ENCODE measurements around the gene SPDYE2. TPM values are rescaled to one million over a fixed set of nuclear protein-coding genes. Genes with fewer than 3 reads are reported as not detected.

The SPDYE2 gene, protein sequence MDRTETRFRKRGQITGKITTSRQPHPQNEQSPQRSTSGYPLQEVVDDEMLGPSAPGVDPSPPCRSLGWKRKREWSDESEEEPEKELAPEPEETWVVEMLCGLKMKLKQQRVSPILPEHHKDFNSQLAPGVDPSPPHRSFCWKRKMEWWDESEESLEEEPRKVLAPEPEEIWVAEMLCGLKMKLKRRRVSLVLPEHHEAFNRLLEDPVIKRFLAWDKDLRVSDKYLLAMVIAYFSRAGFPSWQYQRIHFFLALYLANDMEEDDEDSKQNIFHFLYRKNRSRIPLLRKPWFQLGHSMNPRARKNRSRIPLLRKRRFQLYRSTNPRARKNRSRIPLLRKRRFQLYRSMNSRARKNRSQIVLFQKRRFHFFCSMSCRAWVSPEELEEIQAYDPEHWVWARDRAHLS
- total RNA-seq = not detected in 2 replicates

DNA sequence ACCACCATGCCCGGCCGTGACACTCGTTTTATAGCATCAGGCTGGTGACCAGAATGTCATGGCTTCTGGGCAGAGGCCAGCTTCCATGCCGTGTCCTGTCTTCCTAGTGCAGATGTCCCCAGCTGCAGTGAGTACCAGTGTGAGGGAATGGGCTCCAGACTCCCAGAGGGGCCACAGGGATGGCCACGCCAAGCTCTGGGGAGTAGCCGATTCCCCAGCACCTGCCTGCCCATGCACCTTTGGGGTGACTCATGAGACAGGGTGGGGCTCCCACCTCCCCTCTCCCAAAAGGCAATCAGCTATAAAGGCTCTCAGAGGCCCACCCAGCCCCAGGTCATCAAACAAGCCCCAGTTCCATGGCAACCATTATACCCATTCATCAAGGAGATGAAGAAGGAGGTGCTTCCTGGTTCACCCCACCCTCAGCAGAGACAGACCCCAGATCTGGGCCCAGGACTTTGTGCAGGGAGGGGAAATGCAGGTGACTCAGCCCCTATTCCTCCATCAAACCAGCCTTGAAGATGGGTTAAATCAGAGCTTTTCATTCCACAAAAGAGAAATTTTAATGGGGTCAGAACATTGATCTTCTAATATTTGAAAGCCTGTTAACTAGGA is at the start of gene SPDYE2:
Gene SPDYE2, plus strand, starts transcription at position 419 of the 615 bp plus-strand sequence. CDS start 2,030 bp downstream, outside the sequence.

GRCh38 chr7:102517550-102518147 is 33.4 kb upstream of the SPDYE2 start, which contains the start of gene RASA4B:
RASA4B (minus strand) TSS chr7:102517777; CDS start chr7:102517710, 67 bp downstream.

DNA sequence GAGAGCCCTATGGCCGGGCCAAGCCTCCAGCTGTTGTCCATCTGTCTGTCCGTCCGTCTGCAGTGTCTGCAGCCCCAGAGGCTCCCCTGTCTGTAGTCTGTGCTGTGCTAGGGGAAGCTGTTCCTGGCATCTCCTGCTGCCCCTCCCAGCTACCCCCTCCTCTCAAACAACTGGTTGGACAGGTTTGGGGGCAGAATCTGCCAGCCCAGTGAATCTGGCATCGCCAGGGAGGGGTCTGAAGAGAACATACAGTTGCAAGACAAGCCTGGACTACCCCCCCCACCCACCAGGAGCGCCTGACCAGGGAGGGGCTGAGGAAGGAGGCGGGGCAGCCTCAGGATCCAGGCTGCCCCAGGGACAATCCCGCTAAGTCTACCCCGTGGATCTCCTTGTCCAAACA is 7.4 kb upstream of the SPDYE2 start, which contains the start of gene UPK3BL2:
Gene UPK3BL2, minus strand, starts transcription at position 101 of the 400 bp plus-strand sequence. Its CDS starts 60 bp downstream, at position 41.

DNA sequence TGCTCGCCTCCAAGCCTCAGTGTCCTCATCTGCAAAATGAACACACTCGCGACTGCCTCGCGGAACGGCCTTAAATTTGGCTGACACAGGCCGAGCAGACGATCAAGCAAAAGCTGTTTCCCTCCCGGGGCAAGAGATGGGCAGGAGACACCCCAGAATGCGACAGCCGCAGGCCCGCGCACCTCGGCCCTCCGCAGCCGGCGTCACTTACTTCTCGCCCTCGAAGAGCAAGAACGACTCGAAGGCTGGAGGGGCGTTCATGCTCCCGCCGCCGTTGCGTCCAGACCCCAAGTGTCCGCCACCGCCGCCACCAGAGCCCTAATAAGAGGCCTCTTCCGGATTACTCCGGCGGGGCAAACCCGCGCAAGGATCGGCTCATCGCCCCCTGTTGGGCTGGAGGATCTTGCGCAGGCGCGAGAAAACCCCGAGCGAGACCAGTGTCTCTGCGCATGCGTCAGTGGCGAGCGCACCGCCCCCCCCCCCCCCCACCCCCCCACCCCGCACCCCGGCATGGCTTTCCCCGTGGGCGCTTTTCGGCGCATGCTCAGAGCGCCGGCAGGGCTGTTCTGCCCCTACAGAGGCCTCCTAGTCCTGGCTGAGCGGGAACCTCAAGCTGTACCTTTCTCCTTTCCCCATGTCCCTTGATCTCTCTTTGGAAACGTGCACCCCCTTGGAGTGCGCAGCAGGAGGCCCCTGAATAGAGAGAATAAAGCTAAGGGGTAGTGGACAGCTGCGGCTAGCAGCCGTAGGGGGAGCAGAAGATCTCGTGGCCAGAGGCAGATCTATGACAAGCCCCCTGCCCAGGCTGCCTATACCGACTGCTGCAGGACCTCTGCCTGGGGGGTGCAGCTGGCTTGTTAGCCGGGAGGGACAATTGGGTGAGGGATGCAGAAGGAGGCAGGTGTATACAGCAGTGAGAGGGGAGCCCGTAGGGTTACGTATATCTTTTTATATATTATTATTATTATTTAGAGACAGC is 21.5 kb downstream of the SPDYE2 start, which contains the start of gene POLR2J3:
Gene POLR2J3, minus strand, starts transcription at position 323 of the 979 bp plus-strand sequence. Its CDS starts 62 bp downstream, at position 261.

Other genes with a start within 250 kb of the SPDYE2 start
- not detected in 2 replicates for gene SPDYE6, start 194.8 kb upstream of the SPDYE2 start, total RNA-seq
- gene PRKRIP1, start 154.9 kb upstream of the SPDYE2 start, total RNA-seq = 11.6 and 12.1 TPM in 2 replicates
- gene ORAI2, start 117.7 kb upstream of the SPDYE2 start, total RNA-seq = 64.6 and 67.6 TPM in 2 replicates
- 10.6 and 11.7 TPM in 2 replicates for gene ALKBH4, start 86.4 kb upstream of the SPDYE2 start, total RNA-seq
- gene LRWD1, start 86.2 kb upstream of the SPDYE2 start, total RNA-seq = 16.1 and 18.1 TPM in 2 replicates
- gene POLR2J, start 72.3 kb upstream of the SPDYE2 start, total RNA-seq = 24.5 and 27.6 TPM in 2 replicates
- gene RASA4B, start 33.4 kb upstream of the SPDYE2 start, total RNA-seq = 1.1 and 3.8 TPM in 2 replicates
- 0.60 and 2.3 TPM in 2 replicates for gene UPK3BL2, start 7.5 kb upstream of the SPDYE2 start, total RNA-seq
- 18.0 and 45.6 TPM in 2 replicates for gene POLR2J3, start 21.4 kb downstream of the SPDYE2 start, total RNA-seq
- 3.3 and 8.9 TPM in 2 replicates for gene RASA4, start 65.5 kb downstream of the SPDYE2 start, total RNA-seq
- gene UPK3BL1, start 91.6 kb downstream of the SPDYE2 start, total RNA-seq = 3.9 and 9.1 TPM in 2 replicates
- not detected in 2 replicates for gene SPDYE2B, start 99.1 kb downstream of the SPDYE2 start, total RNA-seq
- 1.6 and 2.6 TPM in 2 replicates for gene POLR2J2, start 120.4 kb downstream of the SPDYE2 start, total RNA-seq
- gene FAM185A, start 197.8 kb downstream of the SPDYE2 start, total RNA-seq = 5.1 and 6.5 TPM in 2 replicates